NCI-H1930 (cell line): Measurements from ENCODE around the gene PRKACB.
A peak's percentile ranks its signal among the peaks of the same experiment; 100 is the strongest.
"Not testable (repeated sequence)": the region's sequence is repeated elsewhere in the genome, so short reads cannot be mapped to it uniquely, and the experiment has no call there.

Experiments
- DNase-seq, 2 experiments: peaks; one replicate each; lab custom pipeline; 2025; lab: John Stamatoyannopoulos, UW

PRKACB gene

GRCh38 chr1:84143796-84144565, at the start of gene PRKACB:
TSS of gene PRKACB (plus strand) at chr1:84144271. CDS start at chr1:84144362, 91 bp downstream.
- no peak for DNase-seq

DNA sequence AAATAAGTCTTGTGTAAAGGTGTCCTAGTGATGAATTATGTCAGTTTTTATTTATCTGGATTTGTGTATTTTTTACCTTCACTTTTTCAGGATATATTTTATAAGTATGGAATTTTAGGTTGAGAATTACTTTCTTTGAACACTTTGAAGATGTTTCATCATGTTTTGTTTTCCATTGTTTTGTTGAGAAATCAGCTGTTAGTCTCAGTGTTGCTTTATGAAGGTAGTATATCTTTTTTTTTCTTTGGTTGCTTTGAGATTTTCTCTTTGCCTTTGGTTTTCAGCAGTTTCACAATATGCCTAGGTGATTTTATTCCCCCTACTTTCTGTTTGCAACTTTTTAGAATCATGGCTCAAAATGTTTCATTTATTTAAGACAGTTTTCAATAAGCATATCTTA, 48.8 kb upstream of the PRKACB start:
- DNase-seq = no peak

GRCh38 chr1:84096176-84096575, 47.9 kb upstream of the PRKACB start:
- DNase-seq = no peak

GRCh38 chr1:84101204-84101603, 42.9 kb upstream of the PRKACB start:
- DNase-seq = no peak

- DNase-seq = no peak
These were observed 40.7 kb upstream of the PRKACB start for GRCh38 chr1:84103197-84103992.

DNA sequence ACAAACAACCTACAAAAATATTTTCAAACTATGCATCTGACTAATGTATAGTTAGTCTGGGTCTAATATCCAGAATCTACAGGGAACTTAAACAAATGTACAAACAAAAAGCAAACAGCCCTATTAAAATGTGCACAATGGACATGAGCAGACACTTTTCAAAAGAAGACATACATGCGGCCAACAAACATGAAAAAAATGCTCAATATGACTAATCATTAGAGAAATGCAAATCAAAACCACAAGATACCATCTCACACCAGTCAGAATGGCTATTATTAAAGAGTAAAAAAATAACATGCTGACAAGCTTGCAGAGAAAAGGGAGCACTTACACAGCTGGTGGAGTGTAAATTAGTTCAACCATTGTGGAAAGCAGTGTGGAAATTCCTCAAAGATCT, 36.5 kb upstream of the PRKACB start:
- not testable (repeated sequence) for DNase-seq

DNA sequence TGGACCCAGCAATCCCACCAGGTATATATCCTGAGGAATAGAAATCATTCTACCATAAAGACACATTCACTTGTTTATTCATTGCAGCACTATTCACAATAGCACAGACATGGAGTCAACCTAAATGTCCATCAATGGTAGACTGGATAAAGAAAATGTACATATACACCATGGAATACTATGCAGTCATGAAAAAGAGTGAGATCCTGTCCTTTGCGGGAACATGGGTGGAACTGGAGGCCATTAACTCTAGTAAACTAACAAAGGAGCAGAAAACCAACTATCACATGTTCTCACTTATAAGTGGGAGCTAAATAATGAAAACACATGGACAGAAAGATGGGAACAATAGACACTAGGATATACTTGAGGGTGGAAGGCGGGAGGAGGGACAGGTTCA, 36.1 kb upstream of the PRKACB start:
- no peak for DNase-seq

DNA sequence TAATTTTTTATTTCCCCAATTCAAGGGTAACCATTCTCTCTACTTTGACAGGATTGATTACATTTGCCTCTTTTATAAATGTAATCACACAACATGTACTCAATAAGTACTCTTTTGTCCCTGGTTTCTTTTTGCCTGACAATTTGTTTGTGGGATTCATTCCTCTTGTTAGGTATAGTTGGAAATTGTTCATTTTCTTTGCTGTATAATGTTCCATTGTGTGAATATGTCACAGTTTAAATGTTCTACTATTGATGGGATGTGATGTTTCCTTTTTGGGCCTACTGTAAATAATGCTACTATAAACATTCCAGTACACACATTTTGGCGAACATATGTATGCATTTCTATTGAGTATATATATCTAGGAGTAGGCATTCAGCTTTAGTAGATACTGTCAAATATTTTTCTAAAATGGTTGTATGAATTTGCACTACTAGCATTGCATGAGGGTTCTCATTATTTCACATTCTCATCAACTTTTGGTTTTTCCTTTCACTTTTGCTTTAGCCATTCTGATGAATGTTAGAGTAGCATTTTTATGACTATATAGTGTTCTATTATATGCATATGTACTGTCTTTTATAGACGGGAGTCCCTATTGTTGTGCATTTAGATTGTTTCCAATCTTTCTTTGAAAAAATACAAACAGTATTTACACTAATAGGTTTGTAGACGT, 35.0 kb upstream of the PRKACB start:
- DNase-seq = no peak

DNA sequence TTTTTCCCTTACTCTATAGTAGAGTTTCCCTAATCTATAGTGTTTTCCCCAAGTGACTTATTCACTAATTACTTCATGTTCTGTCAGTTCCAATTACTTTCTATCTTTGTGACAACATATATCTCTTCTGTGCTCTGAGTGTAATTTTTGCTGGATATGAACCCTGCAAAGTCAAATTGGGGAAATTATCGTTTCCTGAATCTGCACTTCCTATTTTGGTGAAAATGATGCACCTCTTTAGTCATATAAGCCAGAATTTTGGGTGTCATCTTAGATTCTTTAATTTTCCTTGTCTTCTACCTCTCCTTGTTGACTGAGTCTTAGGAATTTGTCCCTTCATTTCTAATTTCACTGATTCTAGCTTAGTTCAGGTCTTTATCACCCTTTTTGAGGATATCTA, 33.4 kb upstream of the PRKACB start:
- DNase-seq = no peak

GRCh38 chr1:84116558-84116957, 27.5 kb upstream of the PRKACB start:
- DNase-seq = no peak

- DNase-seq = no peak
These were observed 26.2 kb upstream of the PRKACB start for GRCh38 chr1:84117868-84118267.

- DNase-seq = no peak
These were observed 22.7 kb upstream of the PRKACB start for GRCh38 chr1:84121360-84121759.

DNA sequence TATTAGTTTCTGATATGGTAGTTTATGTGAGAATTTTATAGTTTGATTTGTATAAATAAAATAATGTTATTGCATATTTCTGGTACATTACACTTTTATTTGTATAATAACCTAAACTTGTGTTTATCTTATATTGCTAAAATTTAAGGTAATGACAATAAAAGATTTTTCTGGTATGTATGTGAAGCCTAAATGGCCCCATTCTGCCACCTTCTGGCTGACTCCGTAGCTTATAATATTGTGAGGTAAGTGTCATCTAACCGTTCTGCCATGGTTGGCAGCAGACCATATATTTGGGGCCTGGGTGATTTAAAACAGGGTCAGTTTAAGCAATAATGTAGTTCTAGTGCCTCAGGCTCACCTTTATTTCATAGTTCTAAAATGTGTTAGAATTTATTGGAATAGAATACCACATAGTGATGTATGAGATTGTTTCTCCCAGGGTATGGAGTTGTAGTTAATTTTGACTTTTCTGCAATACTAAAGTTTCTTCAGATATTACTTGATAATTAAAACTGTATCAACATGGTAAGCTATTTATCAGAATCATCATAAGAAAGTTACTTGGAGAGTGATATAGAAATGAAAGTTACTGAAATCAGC, 21.2 kb upstream of the PRKACB start:
- peak in 1 of 2 experiments; percentile 15 for DNase-seq

DNA sequence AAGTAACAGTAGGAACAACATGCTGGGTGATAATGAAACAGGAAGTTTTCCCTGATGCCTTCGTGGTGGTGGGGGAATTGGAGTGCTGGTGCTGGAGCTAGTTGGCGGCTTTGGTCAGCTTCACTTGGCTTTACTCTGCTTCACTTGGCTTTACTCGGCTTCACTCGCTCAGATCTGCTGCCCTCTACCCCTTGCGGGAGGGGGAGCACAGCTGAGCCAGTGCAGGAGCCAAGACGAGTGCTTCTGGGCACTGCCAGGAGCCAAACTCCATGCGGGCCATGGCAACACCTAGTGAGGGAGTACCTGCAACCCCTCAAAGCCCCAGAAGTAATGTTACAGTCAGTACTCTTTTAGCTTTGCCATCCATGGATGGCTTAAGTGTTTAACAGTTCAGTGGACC, 10.6 kb upstream of the PRKACB start:
- no peak for DNase-seq

- no peak for DNase-seq
These were observed 8.7 kb upstream of the PRKACB start for GRCh38 chr1:84135341-84135740.

GRCh38 chr1:84141182-84142003, 2.7 kb upstream of the PRKACB start:
- DNase-seq = no peak

DNA sequence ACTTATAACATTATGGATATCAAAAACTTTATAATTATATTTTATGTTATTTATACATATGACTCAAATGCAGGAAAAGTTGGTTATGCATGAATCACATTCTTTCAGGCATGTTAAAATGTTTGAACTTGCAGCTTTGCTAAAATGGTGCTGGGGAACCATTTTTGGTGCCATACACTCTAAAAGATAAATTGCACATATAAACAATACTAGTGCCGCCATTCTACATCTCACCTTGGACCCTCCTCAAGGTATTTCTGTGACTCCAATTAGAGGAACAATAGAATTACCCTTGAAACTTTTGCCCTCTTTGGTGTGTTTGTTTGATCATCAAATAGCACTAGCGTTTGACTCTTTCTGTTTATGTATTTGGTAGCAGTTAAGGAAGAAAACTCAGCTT, 997 bp downstream of the PRKACB start:
- no peak for DNase-seq

- no peak for DNase-seq
These were observed 2.5 kb downstream of the PRKACB start for GRCh38 chr1:84146411-84147032.

- DNase-seq = no peak
These were observed 4.7 kb downstream of the PRKACB start for GRCh38 chr1:84148758-84149157.

GRCh38 chr1:84152649-84153056, 8.6 kb downstream of the PRKACB start:
- no peak for DNase-seq

GRCh38 chr1:84155517-84155916, 11.4 kb downstream of the PRKACB start:
- no peak for DNase-seq
